Activated CD4-positive, alpha-beta T cell treated with anti-CD3 and anti-CD28 coated beads, Interleukin-2, Interleukin-6, amounts not matched to agents 100 ng/mL and 50 ng/mL, durations not matched to agents 16 hours and 8 hours (primary cell): ENCODE data around the gene UBE2F.
A peak's percentile ranks its signal among the peaks of the same experiment; 100 is the strongest.
"Not testable (repeated sequence)": the region's sequence is repeated elsewhere in the genome, so short reads cannot be mapped to it uniquely, and the experiment has no call there.

Experiments used
- DNase-seq: peaks from one replicate; pipeline ENCODE4 v3.0.0-alpha.2; 2020

Gene UBE2F

DNA sequence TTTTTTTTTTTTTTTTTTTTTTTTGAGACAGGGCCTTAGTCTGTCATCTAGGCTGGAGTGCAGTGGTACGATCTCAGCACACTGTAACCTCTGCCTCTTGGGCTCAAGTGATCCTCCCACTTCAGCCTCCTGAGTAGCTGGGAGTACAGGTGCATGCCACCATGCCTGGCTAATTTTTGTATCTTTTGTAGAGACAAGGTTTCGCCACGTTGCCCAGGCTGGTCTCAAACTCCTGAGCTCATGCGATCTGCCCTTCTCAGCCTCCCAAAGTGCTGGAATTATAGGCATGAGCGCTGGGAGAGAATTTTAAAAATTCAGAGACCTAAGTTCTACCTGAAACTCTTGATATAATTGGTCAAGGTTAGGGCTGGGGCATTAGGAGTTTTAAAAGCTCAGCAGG, 14.8 kb downstream of the UBE2F start:
- not testable (repeated sequence) for DNase-seq

DNA sequence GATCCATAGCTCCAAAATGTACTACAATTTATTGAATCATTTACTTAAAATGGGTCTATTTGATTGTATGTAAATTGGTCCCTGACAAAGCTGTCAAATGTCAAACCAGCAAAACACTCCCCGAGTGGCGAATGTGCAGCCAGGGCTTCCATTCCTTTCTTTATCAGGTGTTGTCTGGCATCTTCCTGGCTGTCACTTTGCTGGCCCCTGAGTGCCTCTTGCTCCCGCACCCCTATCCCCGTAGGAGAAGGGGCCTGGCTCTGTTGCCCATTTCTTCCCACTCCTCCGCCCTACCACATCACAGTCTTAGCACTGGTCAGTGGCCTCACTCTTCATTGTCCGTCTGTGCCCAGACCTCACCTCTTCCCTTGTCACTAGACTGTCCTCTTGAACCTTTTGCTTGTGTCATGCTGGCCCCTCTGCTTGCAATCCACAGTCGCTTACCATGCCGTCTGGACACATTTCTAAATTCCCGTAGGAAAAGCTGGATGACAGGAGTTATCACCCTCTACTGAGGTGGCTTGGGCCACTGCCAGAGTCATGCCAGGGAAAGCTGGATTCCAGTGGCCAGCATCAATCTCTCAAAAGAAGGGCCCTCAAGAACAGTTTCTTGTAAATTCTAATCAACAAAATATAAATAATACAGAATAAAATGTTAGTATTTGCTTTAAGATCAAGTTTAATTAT, 15.4 kb downstream of the UBE2F start:
- no peak for DNase-seq

DNA sequence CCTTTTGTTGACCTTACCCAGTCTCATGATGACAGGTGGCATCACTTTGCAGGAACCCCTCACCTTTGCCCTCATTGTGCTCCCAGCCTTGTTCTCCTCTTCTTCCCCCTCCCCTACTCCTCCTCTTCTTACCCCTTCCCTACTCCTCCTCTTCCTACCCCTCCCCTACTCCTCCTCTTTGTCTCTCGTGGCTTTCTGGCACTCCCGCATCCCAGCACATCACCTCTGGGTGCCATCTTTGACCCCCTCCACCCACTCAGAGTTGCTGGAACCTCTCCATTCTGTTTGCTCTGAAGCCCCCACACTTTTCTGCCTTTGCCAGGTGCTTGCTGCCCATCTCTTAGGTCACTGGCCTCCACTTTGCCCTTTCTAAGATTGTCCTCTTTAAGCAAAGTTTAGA, 17.1 kb downstream of the UBE2F start:
- DNase-seq, result no peak

DNA sequence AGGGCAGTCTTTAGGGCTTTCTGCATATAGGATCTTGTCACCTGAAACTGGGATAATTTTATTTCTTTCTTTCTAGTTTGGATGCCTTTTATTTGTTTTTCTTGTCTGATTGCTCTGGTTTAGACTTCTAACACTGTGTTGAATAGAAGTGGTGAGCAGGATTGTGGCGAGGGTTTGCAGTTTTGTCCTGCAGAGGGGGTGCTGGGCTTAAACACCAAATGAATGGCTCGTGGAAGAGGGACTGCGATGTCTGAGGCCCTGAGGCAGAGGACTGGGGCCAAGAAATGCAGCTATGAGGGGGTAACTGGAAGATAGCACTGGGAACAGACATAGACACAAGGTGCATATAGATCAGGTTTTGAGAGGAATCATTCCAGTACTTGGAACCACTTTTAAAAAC, 20.5 kb downstream of the UBE2F start:
- no peak for DNase-seq

DNA sequence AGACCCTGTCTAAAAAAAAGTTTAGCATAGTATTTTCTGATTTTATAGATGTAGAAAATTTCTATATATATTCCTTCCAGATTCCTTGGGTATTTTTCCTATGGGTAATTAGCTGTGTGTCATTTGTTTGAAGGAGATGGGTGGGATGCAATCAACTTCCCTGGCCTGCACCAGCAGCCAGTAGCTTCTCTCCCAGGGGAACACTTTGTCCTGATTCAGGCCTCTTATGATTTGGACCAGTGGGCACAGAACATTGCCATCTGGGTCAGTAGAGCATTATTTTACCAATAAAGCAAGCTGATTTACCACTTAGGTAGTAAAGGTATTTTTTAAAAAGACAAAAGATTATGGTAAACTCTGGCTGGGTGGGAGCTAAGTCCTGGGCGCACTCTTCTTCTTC, 26.9 kb downstream of the UBE2F start:
- DNase-seq, result no peak

DNA sequence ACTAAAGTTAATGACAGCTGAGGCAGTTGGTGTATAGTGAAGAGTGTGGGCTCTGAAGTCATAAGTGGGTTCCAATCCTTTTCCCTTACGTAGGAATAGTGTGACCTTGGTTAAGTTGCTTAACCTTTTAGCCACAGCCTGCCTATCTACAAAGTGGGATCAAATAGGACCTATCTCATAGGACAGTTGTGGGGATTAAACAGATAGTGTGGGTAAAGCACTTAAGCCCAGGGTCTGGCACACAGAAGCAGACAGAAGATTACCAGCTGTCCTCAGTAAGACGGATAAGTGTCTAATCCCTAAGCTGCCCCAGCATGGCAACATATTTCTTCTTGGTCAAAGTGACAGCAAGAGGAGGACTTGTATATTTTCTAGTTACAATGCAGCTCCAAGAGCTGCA, 28.2 kb downstream of the UBE2F start:
- DNase-seq, result no peak

DNA sequence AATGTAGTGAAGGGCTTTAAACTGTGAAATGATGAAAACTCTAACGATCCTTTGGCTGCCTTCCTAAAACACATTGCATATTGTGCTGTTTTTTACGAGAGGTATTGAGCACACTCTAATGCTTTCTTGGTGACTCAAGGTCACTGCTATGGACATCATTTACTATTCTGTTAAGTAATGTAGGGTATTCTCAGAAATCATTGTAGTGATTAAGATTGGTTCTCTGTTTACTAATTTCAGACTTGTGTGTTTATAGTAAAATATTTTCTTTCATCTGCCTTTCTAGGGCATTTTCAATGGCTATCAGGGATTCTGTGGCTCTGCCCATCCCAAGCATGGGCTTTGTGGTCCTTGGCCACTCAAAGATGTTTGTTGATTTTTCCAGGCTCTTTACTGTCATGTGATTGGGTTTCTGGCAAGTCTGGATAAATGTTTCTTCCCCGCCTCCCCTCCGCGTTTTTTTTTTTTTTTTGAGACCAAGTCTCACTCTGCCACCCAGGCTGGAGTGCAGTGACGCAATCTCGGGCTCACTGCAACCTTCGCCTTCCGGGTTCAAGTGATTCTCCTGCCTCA, 29.3 kb downstream of the UBE2F start:
- no peak for DNase-seq

DNA sequence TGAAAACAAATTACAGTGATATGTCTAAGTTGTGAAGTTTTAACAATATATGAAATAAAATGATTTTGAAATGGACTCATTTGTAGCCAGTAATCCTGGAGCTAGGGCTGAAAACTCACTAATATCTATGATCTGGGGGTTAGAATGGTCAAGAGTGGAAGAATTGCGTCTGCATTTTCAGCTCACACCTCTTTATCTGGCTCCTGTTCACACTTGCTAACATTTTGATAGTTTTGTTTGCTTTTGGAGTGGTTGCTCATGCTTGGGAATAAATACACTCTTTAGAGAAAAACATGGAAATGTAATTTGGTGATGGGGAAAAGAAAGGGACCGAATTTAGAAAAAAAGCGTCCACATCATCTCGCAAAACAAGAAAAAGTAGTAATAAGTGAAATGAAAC, 30.7 kb downstream of the UBE2F start:
- no peak for DNase-seq

DNA sequence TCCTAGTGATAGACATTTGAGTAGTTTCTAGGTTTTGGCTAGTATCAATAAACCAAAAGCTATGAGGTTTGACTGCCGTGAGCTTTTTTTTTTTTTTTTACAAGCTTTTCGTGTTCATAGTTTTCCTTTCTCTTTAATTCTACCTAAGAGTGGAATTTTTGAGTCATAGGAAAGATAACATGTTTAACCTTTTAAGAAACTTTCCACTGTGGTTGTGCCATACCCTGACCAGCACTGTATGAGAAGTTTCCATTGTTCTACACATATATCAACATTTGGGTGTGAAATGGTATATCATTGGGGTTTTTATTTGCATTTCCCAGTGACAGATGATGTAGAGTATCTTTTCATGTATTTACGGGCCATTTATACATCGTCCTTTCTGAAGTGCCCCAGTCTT, 31.7 kb downstream of the UBE2F start:
- DNase-seq, result peak; percentile 67

DNA sequence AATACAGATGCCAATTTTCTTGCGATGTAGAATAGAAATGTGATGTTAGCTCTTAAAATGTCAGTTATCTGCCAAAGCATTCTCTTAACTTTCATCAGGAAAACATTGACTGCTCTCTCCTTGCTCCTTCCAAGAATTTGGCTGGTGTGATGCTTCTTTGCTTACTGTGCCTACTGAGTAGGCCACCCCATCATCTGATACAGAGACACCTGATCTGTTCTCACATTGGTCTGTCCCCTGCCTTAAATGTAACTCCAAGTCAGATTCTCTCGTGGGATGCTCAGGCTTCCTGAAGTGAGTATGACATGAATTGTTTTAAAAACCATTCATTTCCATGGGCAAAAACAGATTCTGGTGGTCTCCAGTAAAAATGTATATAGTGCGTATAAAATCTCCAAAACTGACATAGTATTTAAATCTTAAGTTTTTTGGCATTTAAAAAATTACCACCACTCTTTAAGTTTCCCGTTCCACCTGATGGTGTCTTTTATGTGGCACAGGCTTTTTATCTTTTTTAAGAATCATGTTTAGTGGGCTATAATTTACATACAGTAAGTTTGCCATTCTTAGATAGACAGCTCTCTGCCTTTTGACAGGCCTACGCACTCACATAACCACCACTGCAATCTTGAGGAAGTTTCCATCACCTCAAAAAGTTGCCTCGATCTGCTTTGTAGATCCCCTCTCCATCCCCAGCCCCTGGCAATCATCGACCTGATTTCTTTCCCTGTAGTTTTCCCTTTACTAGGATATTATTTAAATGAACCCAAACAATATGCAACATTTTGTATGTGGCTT, 36.6 kb downstream of the UBE2F start:
- DNase-seq, result no peak

DNA sequence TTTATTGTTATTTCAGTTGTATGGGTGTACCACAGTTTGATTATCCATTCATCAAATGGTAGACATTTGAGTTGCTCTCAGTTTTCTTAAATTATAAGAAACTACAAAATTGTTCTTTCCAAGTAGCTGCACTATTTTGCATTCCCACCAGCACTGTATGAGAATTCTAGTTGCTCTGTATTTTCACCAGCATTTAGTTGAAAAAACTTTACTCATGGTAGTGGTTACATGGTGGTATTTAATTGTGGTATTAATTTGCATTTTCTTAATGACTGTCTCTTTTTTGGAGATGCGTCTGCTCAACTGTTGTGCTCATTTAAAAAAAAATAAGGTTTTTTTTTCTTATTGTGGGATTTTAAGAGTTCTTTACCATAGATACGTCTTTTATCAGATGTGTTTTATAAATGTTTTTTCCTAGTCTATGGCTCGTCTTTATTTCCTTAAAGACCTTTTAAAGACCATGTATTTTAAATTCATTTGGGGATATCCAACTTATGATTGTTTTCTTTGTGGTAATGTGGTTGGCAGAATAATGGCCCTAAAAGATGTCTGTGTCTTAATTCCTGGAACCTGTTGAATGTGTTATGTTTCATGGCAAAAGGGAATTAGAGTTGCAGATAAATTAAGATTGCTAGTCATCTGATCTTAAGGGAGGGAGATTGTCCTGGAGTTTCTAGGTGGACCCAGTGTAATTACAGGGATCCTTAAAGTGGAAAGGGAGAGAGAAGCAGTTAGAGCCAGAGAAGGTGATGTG, 37.4 kb downstream of the UBE2F start:
- DNase-seq, result no peak

DNA sequence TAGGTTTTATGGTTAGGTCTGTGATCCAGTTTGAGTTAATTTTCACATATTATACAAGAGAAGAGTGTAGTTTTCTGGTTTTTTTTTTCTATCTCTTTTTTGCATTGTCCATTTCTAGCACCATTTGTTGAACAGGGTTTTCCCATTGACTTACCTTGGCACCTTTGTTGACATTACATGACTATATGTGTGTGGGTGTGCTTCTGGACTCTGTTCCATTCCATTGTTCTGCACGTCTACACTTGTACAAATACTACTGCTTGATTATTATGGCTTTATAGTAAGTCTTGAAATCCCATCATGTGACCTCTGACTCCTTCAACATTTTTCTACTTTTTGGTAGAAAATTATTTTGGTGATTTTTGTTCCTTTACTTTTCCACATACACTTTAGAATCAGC, 38.7 kb downstream of the UBE2F start:
- DNase-seq, result no peak

DNA sequence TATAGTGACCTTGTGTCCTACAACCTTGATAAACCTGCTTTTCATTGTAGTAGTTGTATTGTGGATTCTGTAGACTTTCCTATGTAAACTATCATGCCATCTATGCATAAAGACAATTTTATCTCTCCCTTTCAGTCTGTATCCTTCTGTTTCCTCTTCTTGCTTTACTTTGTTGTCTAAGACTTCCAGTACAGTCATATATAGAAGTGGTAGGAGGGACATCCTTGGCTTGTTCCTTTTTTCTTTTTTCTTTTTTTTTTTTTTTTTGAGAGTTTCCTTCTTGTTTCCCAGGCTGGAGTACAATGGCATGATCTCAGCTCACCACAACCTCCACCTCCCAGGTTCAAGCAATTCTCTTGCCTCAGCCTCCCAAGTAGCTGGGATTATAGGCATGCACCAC, 39.7 kb downstream of the UBE2F start:
- DNase-seq, result no peak

DNA sequence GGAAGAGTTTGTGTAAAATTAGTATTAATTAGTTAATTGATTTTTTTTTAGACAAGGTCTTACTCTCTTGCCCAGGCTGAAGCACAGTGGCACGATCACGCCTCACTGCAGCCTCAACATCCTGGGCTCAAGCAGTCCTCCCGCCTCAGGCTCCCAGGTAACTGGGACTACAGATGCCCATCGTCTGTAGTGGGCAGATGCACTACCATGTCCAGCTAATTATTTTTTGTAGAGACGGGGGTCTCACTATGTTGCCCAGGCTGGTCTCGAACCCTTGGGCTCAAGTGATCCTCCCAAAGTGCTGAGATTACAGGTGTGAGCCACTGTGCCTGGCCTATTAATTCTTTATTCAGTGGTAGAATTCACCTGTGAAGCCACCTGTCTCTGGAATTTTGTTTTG, 41.1 kb downstream of the UBE2F start:
- DNase-seq, result no peak

DNA sequence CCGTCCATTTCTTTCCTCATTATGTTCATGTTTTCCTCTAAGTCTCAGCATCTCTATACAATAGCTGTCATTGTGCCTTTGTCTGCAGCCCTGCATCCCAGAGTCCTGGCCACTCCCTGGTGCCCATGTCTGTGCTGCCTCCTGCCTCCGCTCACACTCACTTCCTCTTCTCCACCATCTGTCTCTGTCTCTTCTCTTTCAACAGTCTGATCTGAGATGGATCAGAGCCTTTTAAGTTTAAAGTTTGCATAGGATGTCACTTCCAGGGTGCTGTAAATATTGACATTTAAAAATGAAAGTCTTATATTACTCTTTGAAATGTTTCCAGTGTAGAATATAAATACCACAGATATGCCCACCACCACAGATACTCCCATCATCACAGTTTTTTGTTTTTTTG, 42.7 kb downstream of the UBE2F start:
- DNase-seq, result no peak

DNA sequence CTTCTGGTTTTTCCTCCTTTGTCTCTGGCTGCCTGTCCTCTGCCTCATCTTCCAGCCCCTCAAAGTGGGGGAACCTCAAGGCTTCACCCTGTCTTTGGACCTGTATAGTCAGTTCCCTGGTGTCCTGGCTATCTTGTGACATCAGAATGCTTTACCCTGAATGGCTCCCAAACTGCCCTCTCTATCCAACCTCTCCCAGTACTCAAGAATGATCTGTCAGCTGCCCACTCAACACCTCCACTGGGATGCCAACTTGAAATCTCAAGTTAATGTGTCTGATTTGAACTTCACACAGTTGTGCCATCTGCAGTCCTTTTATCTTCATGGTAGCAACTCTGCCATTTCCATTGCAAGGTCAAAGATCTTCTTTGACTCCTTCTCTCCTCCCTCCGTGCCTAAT, 43.8 kb downstream of the UBE2F start:
- DNase-seq, result no peak

DNA sequence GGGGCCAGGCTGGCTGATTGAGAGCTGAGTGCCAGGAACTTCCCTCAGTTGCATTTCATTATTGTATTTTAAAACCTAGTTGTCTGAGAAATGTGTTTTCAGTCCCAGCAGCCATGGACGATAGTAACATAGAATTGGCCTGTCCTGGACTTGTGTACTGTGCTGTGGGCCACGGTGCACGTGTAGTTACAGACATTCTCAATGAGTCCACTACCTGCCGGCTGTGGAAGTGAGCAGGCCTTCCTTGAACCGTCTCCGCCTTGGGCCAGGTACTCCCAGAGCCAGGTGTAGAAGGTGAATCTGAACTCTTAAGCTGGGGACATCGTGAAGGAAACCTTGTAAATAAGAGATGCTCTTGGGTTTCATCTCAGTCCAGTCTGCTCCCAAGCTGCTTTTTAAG, 47.0 kb downstream of the UBE2F start:
- DNase-seq, result no peak

DNA sequence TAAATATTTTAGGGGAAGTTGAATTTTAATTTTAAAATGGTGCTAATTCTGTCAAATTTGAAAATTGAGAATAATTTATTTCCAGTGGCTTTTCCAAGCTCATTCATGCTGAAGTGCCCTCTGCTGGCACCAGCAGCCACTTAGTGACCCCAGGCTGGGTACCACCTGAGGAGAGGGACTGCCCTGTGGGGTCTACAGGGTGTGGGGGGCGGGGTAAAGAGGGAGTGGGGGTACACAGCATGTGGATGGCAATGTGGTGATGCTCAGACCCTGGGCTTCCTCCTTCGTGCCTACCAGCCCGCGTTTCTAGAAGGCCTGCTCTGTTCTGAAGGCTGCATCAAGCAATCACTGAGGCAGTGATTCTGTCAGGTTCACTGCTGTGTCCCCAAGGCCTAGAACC, 48.9 kb downstream of the UBE2F start:
- DNase-seq, result no peak

DNA sequence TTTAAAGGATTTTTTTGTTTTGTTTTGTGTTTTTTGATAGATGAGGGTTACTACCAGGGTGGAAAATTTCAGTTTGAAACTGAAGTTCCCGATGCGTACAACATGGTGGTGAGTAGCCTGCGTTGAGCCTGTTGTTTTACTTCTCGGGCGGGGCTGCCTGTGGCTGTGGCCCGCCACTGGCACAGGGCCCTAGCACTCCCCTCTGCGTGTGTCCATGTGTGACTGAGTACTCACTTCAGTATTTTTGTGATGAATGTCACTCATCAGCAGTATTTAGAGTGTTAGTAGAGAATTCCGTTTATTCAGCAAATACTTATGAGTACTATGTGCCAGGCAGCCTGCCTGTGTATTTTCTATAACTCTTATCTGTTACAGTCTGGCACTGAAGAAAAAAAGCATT, 49.7 kb downstream of the UBE2F start:
- no peak for DNase-seq

DNA sequence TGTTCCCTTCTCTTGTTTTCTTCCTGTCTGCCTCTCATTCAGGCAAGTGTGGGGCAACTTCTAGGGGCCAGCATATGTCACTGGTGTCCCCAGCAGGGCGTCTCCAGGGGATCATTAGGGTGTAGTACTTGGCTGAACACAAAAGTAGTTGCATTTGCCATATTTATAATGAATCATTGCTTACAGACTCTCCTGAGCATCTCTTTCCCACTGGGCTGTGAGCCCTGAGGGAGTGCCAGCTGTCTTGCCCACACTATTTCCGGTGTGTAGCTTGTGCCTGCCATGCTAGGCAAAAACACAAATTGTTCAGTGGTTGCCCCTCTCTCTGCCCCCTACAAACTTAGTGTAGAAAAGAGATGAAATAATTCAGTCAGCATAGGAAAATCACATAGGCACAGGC, 53.1 kb downstream of the UBE2F start:
- no peak for DNase-seq

DNA sequence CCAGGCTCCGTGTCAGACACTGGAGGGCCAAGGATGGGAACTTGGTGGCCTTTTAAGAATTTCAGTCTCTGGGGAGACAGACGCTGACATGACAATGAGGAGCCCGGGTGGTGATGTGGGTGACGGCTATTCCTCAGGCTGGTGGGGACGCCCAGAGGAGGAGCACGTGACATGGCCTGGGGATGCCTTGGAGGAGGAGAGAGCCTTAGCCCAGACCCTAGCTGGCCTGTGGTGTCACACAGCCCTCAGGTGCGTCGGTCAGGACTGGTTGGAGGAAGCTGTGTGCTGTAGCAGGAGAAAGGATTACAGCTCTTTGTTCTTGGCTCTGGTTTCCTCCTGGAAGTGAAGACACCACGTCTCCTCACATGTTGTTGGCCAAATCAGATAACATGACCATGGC, 54.0 kb downstream of the UBE2F start:
- no peak for DNase-seq

DNA sequence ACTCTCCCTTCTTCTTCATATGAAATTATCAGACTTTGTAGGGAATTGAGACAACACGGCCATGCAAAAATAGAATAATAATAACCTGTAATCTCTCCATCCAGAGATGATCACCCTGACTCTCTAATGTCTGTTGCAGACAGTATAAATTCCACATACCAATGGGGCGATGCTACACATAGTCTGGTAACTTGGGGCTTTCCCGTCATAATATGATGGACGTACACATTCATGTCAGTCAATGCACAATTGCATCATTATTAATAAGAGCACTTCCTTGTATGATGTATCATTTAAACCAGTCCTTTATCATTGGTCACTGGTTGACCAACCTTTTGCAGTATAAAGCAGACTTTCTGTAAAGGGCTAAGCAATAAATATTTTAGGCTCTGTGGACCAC, 54.5 kb downstream of the UBE2F start:
- no peak for DNase-seq

DNA sequence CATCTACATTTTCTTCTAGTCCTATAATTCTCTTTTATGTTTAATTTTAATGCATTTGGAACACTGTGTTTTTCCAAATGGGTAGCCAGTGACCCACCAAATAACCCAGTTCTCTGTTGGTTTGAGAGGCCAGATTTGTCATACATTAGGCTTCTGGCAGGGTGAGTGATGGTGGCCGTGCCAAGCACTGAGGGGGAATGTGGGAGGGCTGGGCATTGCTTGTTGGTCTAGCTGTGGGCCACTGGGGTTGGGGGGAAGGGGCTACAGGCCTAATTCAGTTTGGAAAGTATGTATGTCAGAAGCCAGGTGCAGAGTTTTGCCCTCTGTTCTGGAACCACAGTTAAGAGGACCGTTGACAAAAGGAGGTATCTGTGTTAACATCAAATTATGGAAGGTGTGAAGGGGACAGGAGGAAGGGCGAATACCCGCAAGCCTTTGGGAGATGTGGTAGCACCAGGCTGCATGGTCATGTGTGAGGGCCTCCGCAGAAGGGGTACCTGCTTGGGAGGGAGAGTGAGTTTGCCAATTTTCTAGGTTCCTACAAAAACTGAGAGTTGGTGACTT, 55.9 kb downstream of the UBE2F start:
- DNase-seq, result no peak
